HG02840 (cell line): ENCODE results near the gene FAM151B.
"Not testable (repeated sequence)": the region's sequence is repeated elsewhere in the genome, so short reads cannot be mapped to it uniquely, and the experiment has no call there.

ENCODE experiments used
- ATAC-seq: cut with Tn5 transposase; IDR thresholded peaks from one replicate; pipeline ENCODE4 v1.9.1; 2021; ENCODE audit warnings: mild to moderate bottlenecking, moderate library complexity, moderate number of reproducible peaks; ENCODE audit not compliant: unreplicated experiment, low FRiP score

Gene FAM151B

GRCh38 chr5:80487829-80488721 is at the start of gene FAM151B:
TSS of gene FAM151B (plus strand) at chr5:80488100. CDS start at chr5:80488124, 24 bp downstream.
- ATAC-seq = peak; percentile 74

GRCh38 chr5:80438739-80439138 is 49.2 kb upstream of the FAM151B start:
- no peak for ATAC-seq

- ATAC-seq = no peak
Measured at GRCh38 chr5:80439213-80439612, 48.7 kb upstream of the FAM151B start.

GRCh38 chr5:80442742-80443141 is 45.2 kb upstream of the FAM151B start:
- ATAC-seq = no peak

GRCh38 chr5:80453366-80453765 is 34.5 kb upstream of the FAM151B start:
- ATAC-seq = no peak

GRCh38 chr5:80463269-80463668 is 24.6 kb upstream of the FAM151B start:
- ATAC-seq = no peak

- no peak for ATAC-seq
Measured at GRCh38 chr5:80466669-80467485, 21.0 kb upstream of the FAM151B start.

GRCh38 chr5:80468131-80468530 is 19.8 kb upstream of the FAM151B start:
- ATAC-seq = no peak

GRCh38 chr5:80470631-80471030 is 17.3 kb upstream of the FAM151B start:
- not testable (repeated sequence) for ATAC-seq

- no peak for ATAC-seq
Measured at GRCh38 chr5:80474929-80475328, 13.0 kb upstream of the FAM151B start.

- ATAC-seq = no peak
Measured at GRCh38 chr5:80479713-80480112, 8.2 kb upstream of the FAM151B start.

GRCh38 chr5:80480354-80480753 is 7.5 kb upstream of the FAM151B start:
- ATAC-seq = no peak

- no peak for ATAC-seq
Measured at GRCh38 chr5:80481019-80481893, 6.6 kb upstream of the FAM151B start.

- ATAC-seq = no peak
Measured at GRCh38 chr5:80482578-80482977, 5.3 kb upstream of the FAM151B start.

GRCh38 chr5:80483636-80484232 is 4.2 kb upstream of the FAM151B start:
- ATAC-seq = no peak

GRCh38 chr5:80487444-80487828 is 464 bp upstream of the FAM151B start:
- no peak for ATAC-seq

- no peak for ATAC-seq
Measured at GRCh38 chr5:80491296-80491695, 3.4 kb downstream of the FAM151B start.

GRCh38 chr5:80492741-80493140 is 4.8 kb downstream of the FAM151B start:
- no peak for ATAC-seq

GRCh38 chr5:80493443-80493842 is 5.5 kb downstream of the FAM151B start:
- ATAC-seq = not testable (repeated sequence)

GRCh38 chr5:80495891-80496290 is 8.0 kb downstream of the FAM151B start:
- ATAC-seq = no peak
